T-helper 1 cell (primary cell): Measurements from ENCODE around the gene LMO7.

Experiments
- DNase-seq, 5 donors: peaks; one replicate each; pipeline ENCODE4 v3.0.0-alpha.2; 2012 to 2020

LMO7 gene

DNA sequence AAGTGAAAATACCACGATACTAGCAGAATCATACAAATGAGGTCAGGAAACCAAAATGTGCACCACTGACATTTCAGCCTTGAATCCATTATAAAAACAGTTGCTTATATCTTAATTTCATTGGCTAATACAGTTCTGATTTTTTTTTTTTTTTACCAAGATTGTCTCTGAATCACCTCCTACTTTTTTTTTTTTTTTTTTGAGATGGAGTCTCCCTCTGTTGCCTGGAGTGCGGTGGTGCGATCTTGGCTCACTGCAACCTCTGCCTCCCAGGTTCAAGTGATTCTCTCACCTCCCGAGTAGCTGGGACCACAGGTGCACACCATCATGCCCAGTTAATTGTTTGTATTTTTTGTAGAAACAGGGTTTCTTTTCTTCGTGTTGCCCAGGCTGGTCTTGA lies 270.2 kb downstream of the LMO7 start:
- no peak for DNase-seq

DNA sequence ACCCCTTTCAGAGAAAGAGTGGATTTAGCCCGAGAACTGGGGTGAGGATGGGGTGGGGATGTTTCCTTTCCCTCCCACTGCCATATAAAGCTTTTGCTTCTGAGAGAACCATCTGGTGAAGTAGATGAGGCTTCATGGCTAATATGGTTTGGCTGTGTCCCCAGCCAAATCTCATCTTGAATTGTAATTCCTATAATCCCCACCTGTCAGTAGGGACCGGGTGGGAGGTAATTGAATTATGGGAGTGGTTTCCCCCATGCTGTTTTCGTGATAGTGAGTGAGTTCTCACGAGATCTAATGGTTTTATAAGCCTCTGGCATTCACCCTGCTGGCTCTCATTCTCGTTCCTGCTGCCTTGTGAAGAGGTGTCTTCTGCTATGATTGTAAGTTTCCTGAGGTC lies 270.9 kb downstream of the LMO7 start:
- DNase-seq, result no peak

DNA sequence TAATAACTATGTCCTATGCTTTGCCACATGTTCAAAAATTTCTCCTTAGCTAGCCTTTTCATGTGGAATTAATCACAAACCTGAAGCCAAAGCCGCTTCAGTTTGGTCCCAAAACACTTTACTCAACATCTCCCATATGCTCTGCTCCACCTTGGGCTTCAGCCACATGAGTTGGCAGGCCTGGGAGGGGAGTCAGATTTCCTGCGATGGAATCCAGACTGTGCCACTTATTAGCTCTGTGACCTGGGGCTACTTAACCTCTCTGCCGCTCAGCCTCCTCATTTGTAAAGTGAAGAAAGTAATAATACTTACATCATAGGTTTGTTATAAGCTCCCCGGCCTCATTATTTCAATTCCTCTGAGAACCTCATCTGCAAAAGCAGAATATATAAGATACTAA lies 272.0 kb downstream of the LMO7 start:
- DNase-seq, result no peak
